Keratinocyte (primary cell): ENCODE results near the gene CCM2.

Experiments used
- EZH2 ChIP-seq: IDR thresholded peaks from one replicate; pipeline ENCODE4 v1.6.1; 2012; ENCODE audit warnings: inconsistent platforms, mild to moderate bottlenecking, low read length, moderate library complexity
- TF ChIP-seq, protein P1 (sequence below), 3 experiments: IDR thresholded peaks in 1 of 3; conservative IDR thresholded peaks in 1 of 3; optimal IDR thresholded peaks in 1 of 3; 2 replicates in 2 of 3; 3 replicates in 1 of 3; pipeline versions ENCODE3 to v1.5.1; 2011; ENCODE audit warnings: low read length in 3 of 3, mild to moderate bottlenecking in 3 of 3, moderate library complexity in 2 of 3, control low read depth in 1 of 3, inconsistent platforms in 1 of 3; ENCODE audit not compliant: insufficient read depth in 2 of 3; ENCODE audit errors: extremely low read depth in 1 of 3

DNA sequence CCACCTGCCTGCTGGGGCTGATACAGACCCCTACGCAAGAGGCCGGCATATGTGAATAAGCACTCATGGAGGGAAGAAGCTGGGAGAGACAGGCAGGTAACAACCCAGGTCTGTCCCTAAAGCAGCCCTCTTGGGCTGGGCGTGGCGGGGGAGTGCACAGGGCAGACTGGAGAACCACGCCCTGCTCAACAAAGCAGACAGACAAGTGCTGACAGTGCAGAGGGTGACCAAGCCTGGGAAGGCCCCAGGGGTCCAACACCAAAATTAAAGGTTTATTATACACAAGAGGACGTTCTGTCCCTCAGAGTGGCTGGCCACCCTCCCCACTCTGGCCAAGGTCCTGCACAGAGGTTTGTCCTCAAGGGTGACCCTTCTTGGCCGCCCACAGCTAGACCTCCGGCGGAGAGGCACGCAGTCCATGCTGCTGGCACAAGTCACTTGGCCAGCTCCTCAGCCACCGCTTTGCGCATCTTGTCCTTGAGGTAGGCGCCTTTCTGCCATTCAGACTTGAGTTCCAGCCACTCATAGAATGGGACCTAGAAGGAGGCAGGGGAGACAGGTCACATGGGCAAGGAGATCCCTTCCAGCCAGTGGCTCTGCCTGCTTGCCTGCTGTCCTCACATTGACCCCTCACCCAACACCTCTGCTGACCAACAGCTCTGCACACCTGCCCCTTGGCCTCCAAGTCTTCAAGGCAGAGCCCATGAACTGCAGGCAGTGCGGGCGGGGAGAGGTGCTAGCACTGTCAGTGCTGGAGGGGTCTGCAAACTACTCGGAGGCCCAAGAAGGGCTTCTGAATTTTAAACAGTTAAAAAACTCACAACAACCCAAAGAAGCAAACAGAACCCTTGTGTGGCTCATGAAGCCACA is 100.1 kb downstream of the CCM2 start:
- TF ChIP-seq, protein P1, sequence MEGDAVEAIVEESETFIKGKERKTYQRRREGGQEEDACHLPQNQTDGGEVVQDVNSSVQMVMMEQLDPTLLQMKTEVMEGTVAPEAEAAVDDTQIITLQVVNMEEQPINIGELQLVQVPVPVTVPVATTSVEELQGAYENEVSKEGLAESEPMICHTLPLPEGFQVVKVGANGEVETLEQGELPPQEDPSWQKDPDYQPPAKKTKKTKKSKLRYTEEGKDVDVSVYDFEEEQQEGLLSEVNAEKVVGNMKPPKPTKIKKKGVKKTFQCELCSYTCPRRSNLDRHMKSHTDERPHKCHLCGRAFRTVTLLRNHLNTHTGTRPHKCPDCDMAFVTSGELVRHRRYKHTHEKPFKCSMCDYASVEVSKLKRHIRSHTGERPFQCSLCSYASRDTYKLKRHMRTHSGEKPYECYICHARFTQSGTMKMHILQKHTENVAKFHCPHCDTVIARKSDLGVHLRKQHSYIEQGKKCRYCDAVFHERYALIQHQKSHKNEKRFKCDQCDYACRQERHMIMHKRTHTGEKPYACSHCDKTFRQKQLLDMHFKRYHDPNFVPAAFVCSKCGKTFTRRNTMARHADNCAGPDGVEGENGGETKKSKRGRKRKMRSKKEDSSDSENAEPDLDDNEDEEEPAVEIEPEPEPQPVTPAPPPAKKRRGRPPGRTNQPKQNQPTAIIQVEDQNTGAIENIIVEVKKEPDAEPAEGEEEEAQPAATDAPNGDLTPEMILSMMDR (optimal IDR thresholded peaks at IDR 0.05 in 1 of 3, IDR thresholded peaks at IDR 0.05 in 1 of 3, conservative IDR thresholded peaks at IDR 0.05 in 1 of 3; ENCODE audit: extremely low read depth in 1 of 3, insufficient read depth in 2 of 3, low read length in 3 of 3), result no peak
- no peak for TF ChIP-seq EZH2
